ENCODE data around the gene KIAA1217.
A peak's percentile ranks its signal among the peaks of the same experiment; 100 is the strongest.

Gene KIAA1217

GRCh38 chr10:24246365-24246764 lies 37.4 kb downstream of the KIAA1217 start:
- DNase-seq (ENCODE audit: low spot score) = no peak

- no peak for DNase-seq (ENCODE audit: low spot score)
Observed at GRCh38 chr10:24247841-24248240, 38.9 kb downstream of the KIAA1217 start.

GRCh38 chr10:24249829-24250415 lies 41.0 kb downstream of the KIAA1217 start:
- no peak for DNase-seq (ENCODE audit: low spot score)

- DNase-seq (ENCODE audit: low spot score) = no peak
Observed at GRCh38 chr10:24251547-24251946, 42.6 kb downstream of the KIAA1217 start.

GRCh38 chr10:24254180-24254579 lies 45.2 kb downstream of the KIAA1217 start:
- no peak for DNase-seq (ENCODE audit: low spot score)

GRCh38 chr10:24255115-24255880 lies 46.4 kb downstream of the KIAA1217 start:
- DNase-seq (ENCODE audit: low spot score) = no peak

- peak; percentile 4 for DNase-seq (ENCODE audit: low spot score)
Observed at GRCh38 chr10:24255881-24256311, 47.0 kb downstream of the KIAA1217 start.

- DNase-seq (ENCODE audit: low spot score) = no peak
Observed at GRCh38 chr10:24256619-24257107, 47.7 kb downstream of the KIAA1217 start.

GRCh38 chr10:24257588-24257987 lies 48.6 kb downstream of the KIAA1217 start:
- DNase-seq (ENCODE audit: low spot score) = no peak

- DNase-seq (ENCODE audit: low spot score) = no peak
Observed at GRCh38 chr10:24259365-24260130, 50.6 kb downstream of the KIAA1217 start.

- DNase-seq (ENCODE audit: low spot score) = no peak
Observed at GRCh38 chr10:24261627-24262026, 52.7 kb downstream of the KIAA1217 start.

GRCh38 chr10:24262929-24263590 lies 54.1 kb downstream of the KIAA1217 start:
- DNase-seq (ENCODE audit: low spot score) = no peak

- no peak for DNase-seq (ENCODE audit: low spot score)
Observed at GRCh38 chr10:24269476-24269875, 60.5 kb downstream of the KIAA1217 start.

GRCh38 chr10:24272374-24272773 lies 63.4 kb downstream of the KIAA1217 start:
- no peak for DNase-seq (ENCODE audit: low spot score)

- no peak for DNase-seq (ENCODE audit: low spot score)
Observed at GRCh38 chr10:24277277-24277676, 68.3 kb downstream of the KIAA1217 start.

GRCh38 chr10:24277771-24278170 lies 68.8 kb downstream of the KIAA1217 start:
- DNase-seq (ENCODE audit: low spot score) = no peak

GRCh38 chr10:24278176-24278889 lies 69.4 kb downstream of the KIAA1217 start:
- no peak for DNase-seq (ENCODE audit: low spot score)

- DNase-seq (ENCODE audit: low spot score) = no peak
Observed at GRCh38 chr10:24279166-24279565, 70.2 kb downstream of the KIAA1217 start.

- DNase-seq (ENCODE audit: low spot score) = no peak
Observed at GRCh38 chr10:24287559-24288195, 78.7 kb downstream of the KIAA1217 start.

- DNase-seq (ENCODE audit: low spot score) = no peak
Observed at GRCh38 chr10:24288581-24288980, 79.6 kb downstream of the KIAA1217 start.

- no peak for DNase-seq (ENCODE audit: low spot score)
Observed at GRCh38 chr10:24289235-24289634, 80.3 kb downstream of the KIAA1217 start.
